ENCODE measurements around the gene TNFAIP8L2. TPM values are rescaled to one million over a fixed set of nuclear protein-coding genes. Genes with fewer than 3 reads are reported as not detected.

TNFAIP8L2 gene
- polyA plus RNA-seq, 2 of the 4 experiments (the other 2 are of a cell fraction): not detected

GRCh38 chr1:151197863-151198253, 41.4 kb downstream of the TNFAIP8L2 start:
- ChIA-PET POLR2A (interaction anchor here (1.4 kb wide), 1 partner anchor 8 kb away, joined by 7 read pairs; the partner anchor contains the start of gene VPS72), CTCF (interaction anchor here (1.2 to 5.8 kb wide), 3 partner anchors 28 to 53 kb away, joined by 3 to 48 read pairs (median 4); no protein-coding TSS in a partner anchor)
- H3K4me1 ChIP-seq: peaks cover 30% of the 10 kb centered on the region
- peak overlapping the region; percentile 95 for H3K27ac ChIP-seq
- peak overlapping the region; percentile 78 for H3K4me3 ChIP-seq
- H3K4me2 ChIP-seq: peak overlapping the region; percentile 87
- peak in 1 of 2 experiments; percentile 5; a peak in 3 of 6 replicates for ATAC-seq
- 1% methylated on average over 10 of the region's 10 CpGs for WGBS (ENCODE audit: missing lambda C conversion rate)
- H3K9me3 ChIP-seq: no peaks in the 10 kb centered on the region
- no peak for TF ChIP-seq ZC3H11A (IDR thresholded peaks at IDR 0.05)
- no peak for TF ChIP-seq ZNF302 (CRISPR knock-in tag; IDR thresholded peaks at IDR 0.05)
- no peak for TF ChIP-seq MAZ (IDR thresholded peaks at IDR 0.05; ENCODE audit: borderline replicate concordance, low read depth, low read length)
- TF ChIP-seq USF2 (IDR thresholded peaks at IDR 0.05): no peak
- TF ChIP-seq KDM1A (IDR thresholded peaks at IDR 0.05; ENCODE audit: low read depth): peak; percentile 67; the same call in 1 of the 2 replicates
- TF ChIP-seq NPAS2 (CRISPR knock-in tag; IDR thresholded peaks at IDR 0.05; ENCODE audit: borderline replicate concordance): no peak
- TF ChIP-seq HDAC2 (IDR thresholded peaks at IDR 0.05): no peak
- TF ChIP-seq HEYL (CRISPR knock-in tag; IDR thresholded peaks at IDR 0.05): no peak
- no peak for TF ChIP-seq POLR2A (IDR thresholded peaks at IDR 0.05; ENCODE audit: low read length)
- TF ChIP-seq CTCF (IDR thresholded peaks at IDR 0.05): no peak
- no peak for TF ChIP-seq PHF8 (IDR thresholded peaks at IDR 0.05; ENCODE audit: borderline replicate concordance, low read depth)
- TF ChIP-seq NFE2L2 (conservative IDR thresholded peaks at IDR 0.05; ENCODE audit: low read length): no peak
- no peak for TF ChIP-seq HOXA7 (CRISPR knock-in tag; IDR thresholded peaks at IDR 0.05)
- no peak for TF ChIP-seq BHLHE40 (IDR thresholded peaks at IDR 0.05; ENCODE audit: low read depth, low read length)
- peak; percentile 63; the same call in 1 of the 2 replicates for TF ChIP-seq CHD4 (IDR thresholded peaks at IDR 0.05; ENCODE audit: borderline replicate concordance)
- no peak for TF ChIP-seq FOSB (CRISPR knock-in tag; IDR thresholded peaks at IDR 0.05)
- no peak for TF ChIP-seq RNF2 (IDR thresholded peaks at IDR 0.05; ENCODE audit: borderline replicate concordance, low read depth)
- no peak for TF ChIP-seq FOSL2 (IDR thresholded peaks at IDR 0.05)
- peak; percentile 39 for TF ChIP-seq FOSL2 (CRISPR knock-in tag; IDR thresholded peaks at IDR 0.05)
- TF ChIP-seq CHD2 (IDR thresholded peaks at IDR 0.05; ENCODE audit: low read length, partially characterized antibody): no peak
- peak in 1 of 2 experiments; percentile 65 for DNase-seq (ENCODE audit: low read depth in 1 of 2, low spot score in 1 of 2)
- no peak for FAIRE-seq

GRCh38 chr1:151198254-151199127, 42.0 kb downstream of the TNFAIP8L2 start, which contains the start of gene PIP5K1A:
TSS of gene PIP5K1A (plus strand) at chr1:151198552. CDS start at chr1:151198997, 445 bp downstream.
- ATAC-seq (peak; percentile 79 to 81), DNase-seq (ENCODE audit: low read depth in 1 of 2, low spot score in 1 of 2) (peak; percentile 98 to 99), FAIRE-seq (no peak)
- peak within 1 kb of the TSS; percentile 95 for H3K27ac ChIP-seq
- H3K4me3 ChIP-seq: peak within 1 kb of the TSS; percentile 78
- WGBS (ENCODE audit: missing lambda C conversion rate): 1% methylated on average over 47 of the region's 60 CpGs
- no peaks in the 10 kb centered on the region for H3K9me3 ChIP-seq
- ChIA-PET POLR2A (interaction anchor here (0.5 to 1.4 kb wide), 3 partner anchors 9 to 227 kb away, joined by 3 to 7 read pairs (median 3); partner anchors contain the start of gene VPS72), CTCF (interaction anchor here (0.9 to 5.8 kb wide), 2 partner anchors 30 to 53 kb away, joined by 3 to 48 read pairs; no protein-coding TSS in a partner anchor)
- H3K4me2 ChIP-seq: peak within 1 kb of the TSS; percentile 87
- peaks cover 30% of the 10 kb centered on the region for H3K4me1 ChIP-seq
- TF ChIP-seq ZSCAN20 (CRISPR knock-in tag; IDR thresholded peaks at IDR 0.05) (no peak), MAX (IDR thresholded peaks at IDR 0.05) (peak; percentile 88), HOXB13 (CRISPR knock-in tag; IDR thresholded peaks at IDR 0.05; ENCODE audit: low read depth) (no peak), HES2 (IDR thresholded peaks at IDR 0.05) (no peak), MAFK (IDR thresholded peaks at IDR 0.05; ENCODE audit: partially characterized antibody) (no peak), PHF8 (IDR thresholded peaks at IDR 0.05; ENCODE audit: borderline replicate concordance, low read depth) (peak; percentile 79), HEYL (CRISPR knock-in tag; IDR thresholded peaks at IDR 0.05) (no peak), MYC (IDR thresholded peaks at IDR 0.05; ENCODE audit: borderline replicate concordance, low read length) (0 out of 2 replicates have a peak, but pooled peaks have one; percentile 25), CBX8 (IDR thresholded peaks at IDR 0.05) (no peak), ELK1 (IDR thresholded peaks at IDR 0.05; ENCODE audit: low read depth, low read length) (no peak), KDM1A (IDR thresholded peaks at IDR 0.05; ENCODE audit: low read depth) (no peak), ZC3H11A (IDR thresholded peaks at IDR 0.05) (no peak), JUN (IDR thresholded peaks at IDR 0.05) (peak in 1 of 2 experiments; percentile 78; a peak in 3 of 5 replicates), JUNB (IDR thresholded peaks at IDR 0.05) (no peak), TFCP2L1 (CRISPR knock-in tag; IDR thresholded peaks at IDR 0.05) (no peak), NPAS2 (CRISPR knock-in tag; IDR thresholded peaks at IDR 0.05; ENCODE audit: borderline replicate concordance) (no peak), RFX5 (IDR thresholded peaks at IDR 0.05) (no peak), RAD21 (conservative IDR thresholded peaks at IDR 0.05 in 1 of 2, IDR thresholded peaks at IDR 0.05 in 1 of 2) (no peak), GATA3 (IDR thresholded peaks at IDR 0.05; ENCODE audit: borderline replicate concordance) (0 out of 2 replicates have a peak, but pooled peaks have one; percentile 26), BHLHE40 (IDR thresholded peaks at IDR 0.05; ENCODE audit: low read depth, low read length) (no peak)

All from A549 (cell line).